Measurements from ENCODE around the gene ABCA8. TPM values are rescaled to one million over a fixed set of nuclear protein-coding genes. Genes with fewer than 3 reads are reported as not detected.
"Not testable (repeated sequence)": the region's sequence is repeated elsewhere in the genome, so short reads cannot be mapped to it uniquely, and the experiment has no call there.

The ABCA8 gene
- total RNA-seq, 4 donors from 2014 or later = 54.4 to 113 (median 71.3) TPM

- peak; percentile 53 for ATAC-seq
- Histone ChIP-seq H3K27ac (peak overlapping the region in 1 of 4 donors; percentile 27), H3K9me3 (no peaks in the 10 kb centered on the region), H3K27me3 (peaks cover 4% of the 10 kb centered on the region), H3K36me3 (no peaks in the 10 kb centered on the region), H3K4me1 (no peaks in the 10 kb centered on the region), H3K4me3 (no peak overlapping the region)
- no peak for TF ChIP-seq POLR2AphosphoS5 (IDR thresholded peaks at IDR 0.05)
- TF ChIP-seq CTCF (IDR thresholded peaks at IDR 0.05) = no peak
- TF ChIP-seq POLR2A (IDR thresholded peaks at IDR 0.05) = no peak
- no peak for TF ChIP-seq EP300 (IDR thresholded peaks at IDR 0.05)
- 48 to 50% methylated on average over 3 to 4 of the region's 4 CpGs for WGBS, 2 donors (ENCODE audit: low coverage in 1 of 2)
Observed at GRCh38 chr17:68950725-68951124, 4.5 kb downstream of the ABCA8 start.

- 93% methylated on average over 1 of the region's 1 CpG; no CpG with 5 or more reads in 1 of the 2 donors for WGBS, 2 donors (ENCODE audit: low coverage in 1 of 2)
- not testable (repeated sequence) for H3K36me3 ChIP-seq, ATAC-seq, H3K9me3 ChIP-seq, H3K27me3 ChIP-seq, H3K4me3 ChIP-seq, H3K27ac ChIP-seq, H3K4me1 ChIP-seq
Observed at GRCh38 chr17:68947868-68948267, 7.3 kb downstream of the ABCA8 start.

- no peak for TF ChIP-seq CTCF (IDR thresholded peaks at IDR 0.05)
- TF ChIP-seq EP300 (IDR thresholded peaks at IDR 0.05) = no peak
- no peak for TF ChIP-seq POLR2AphosphoS5 (IDR thresholded peaks at IDR 0.05)
- TF ChIP-seq POLR2A (IDR thresholded peaks at IDR 0.05) = no peak
- no peaks in the 10 kb centered on the region for H3K9me3 ChIP-seq
- no peaks in the 10 kb centered on the region for H3K36me3 ChIP-seq
- WGBS, 2 donors (ENCODE audit: low coverage in 1 of 2) = 62 to 90% methylated on average over 6 of the region's 6 CpGs
- H3K4me3 ChIP-seq = no peak overlapping the region
- no peak for ATAC-seq
- no peaks in the 10 kb centered on the region for H3K4me1 ChIP-seq
- H3K27me3 ChIP-seq = no peaks in the 10 kb centered on the region
- H3K27ac ChIP-seq = no peak overlapping the region
Observed at GRCh38 chr17:68944435-68945035, 10.7 kb downstream of the ABCA8 start.

- not testable (repeated sequence) for H3K4me1 ChIP-seq, ATAC-seq, H3K9me3 ChIP-seq, H3K36me3 ChIP-seq, H3K4me3 ChIP-seq, H3K27ac ChIP-seq, H3K27me3 ChIP-seq
- WGBS, 2 donors (ENCODE audit: low coverage in 1 of 2) = 60 to 85% methylated on average over 1 to 2 of the region's 2 CpGs
Observed at GRCh38 chr17:68943812-68944182, 11.4 kb downstream of the ABCA8 start.

GRCh38 chr17:68943123-68943811 lies 11.9 kb downstream of the ABCA8 start:
- no peaks in the 10 kb centered on the region for H3K9me3 ChIP-seq
- H3K36me3 ChIP-seq = peaks cover 0 to 4% of the 10 kb centered on the region in 2 donors
- TF ChIP-seq POLR2AphosphoS5 (IDR thresholded peaks at IDR 0.05) = no peak
- no peak for TF ChIP-seq POLR2A (IDR thresholded peaks at IDR 0.05)
- TF ChIP-seq EP300 (IDR thresholded peaks at IDR 0.05) = no peak
- TF ChIP-seq CTCF (IDR thresholded peaks at IDR 0.05) = no peak
- H3K4me3 ChIP-seq = no peak overlapping the region
- WGBS, 2 donors (ENCODE audit: low coverage in 1 of 2) = 73 to 74% methylated on average over 4 of the region's 4 CpGs
- ATAC-seq = no peak
- H3K27ac ChIP-seq = no peak overlapping the region
- no peaks in the 10 kb centered on the region for H3K4me1 ChIP-seq
- no peaks in the 10 kb centered on the region for H3K27me3 ChIP-seq

GRCh38 chr17:68942389-68942788 lies 12.8 kb downstream of the ABCA8 start:
- Histone ChIP-seq H3K27ac (no peak overlapping the region), H3K9me3 (no peaks in the 10 kb centered on the region), H3K4me1 (no peaks in the 10 kb centered on the region), H3K36me3 (peaks cover 0 to 4% of the 10 kb centered on the region in 2 donors), H3K27me3 (no peaks in the 10 kb centered on the region), H3K4me3 (no peak overlapping the region)
- ATAC-seq = no peak
- TF ChIP-seq POLR2A (IDR thresholded peaks at IDR 0.05) (no peak), EP300 (IDR thresholded peaks at IDR 0.05) (no peak), POLR2AphosphoS5 (IDR thresholded peaks at IDR 0.05) (no peak), CTCF (IDR thresholded peaks at IDR 0.05) (no peak)
- WGBS, 2 donors (ENCODE audit: low coverage in 1 of 2) = 72 to 74% methylated on average over 3 of the region's 3 CpGs

Measured in gastroesophageal sphincter (tissue), 4 donors.